Measurements from ENCODE around the gene PRSS23. TPM values are rescaled to one million over a fixed set of nuclear protein-coding genes. Genes with fewer than 3 reads are reported as not detected.

PRSS23 gene
- polyA plus RNA-seq, 1 donor from 2014 or later, result 3.6 TPM

- Histone ChIP-seq H3F3A (ENCODE audit: insufficient read depth, low read length, poor library complexity, severe bottlenecking) (no peaks in the 10 kb centered on the region), H3K36me3 (ENCODE audit: insufficient read depth, low read length) (no peaks in the 10 kb centered on the region), H3K27ac (ENCODE audit: low read length) (no peak overlapping the region), H3K9me3 (ENCODE audit: low read length) (no peaks in the 10 kb centered on the region), H4K20me1 (ENCODE audit: insufficient read depth) (no peaks in the 10 kb centered on the region), H3K4me2 (ENCODE audit: low read length) (no peak overlapping the region), H3K79me2 (replicated peaks; ENCODE audit: insufficient read depth, low read length) (no peaks in the 10 kb centered on the region), H3K27me3 (ENCODE audit: insufficient read depth, low read depth, low read length) (no peaks in the 10 kb centered on the region), H3K9me2 (ENCODE audit: insufficient read depth, low read length) (no peaks in the 10 kb centered on the region), H3K4me3 (ENCODE audit: low read length) (no peak overlapping the region), H3K9ac (ENCODE audit: low read length) (no peak overlapping the region), H2AFZ (ENCODE audit: low read depth, low read length) (no peak overlapping the region)
- TF ChIP-seq MXI1 (conservative IDR thresholded peaks at IDR 0.05; ENCODE audit: poor library complexity, severe bottlenecking) (no peak), REST (IDR thresholded peaks at IDR 0.05; ENCODE audit: borderline replicate concordance) (no peak), POLR2AphosphoS5 (IDR thresholded peaks at IDR 0.05) (no peak), SMC3 (conservative IDR thresholded peaks at IDR 0.05; ENCODE audit: poor library complexity) (no peak), EP300 (conservative IDR thresholded peaks at IDR 0.05; ENCODE audit: poor library complexity, severe bottlenecking) (no peak), EZH2 (IDR thresholded peaks at IDR 0.05; ENCODE audit: borderline replicate concordance, insufficient read depth, low read length, poor library complexity, severe bottlenecking) (no peak), RAD21 (conservative IDR thresholded peaks at IDR 0.05) (no peak), TAF1 (IDR thresholded peaks at IDR 0.05; ENCODE audit: low read depth) (no peak), CTCF (IDR thresholded peaks at IDR 0.05; ENCODE audit: poor library complexity, severe bottlenecking) (no peak)
Measured at GRCh38 chr11:86772999-86773398, 27.3 kb upstream of the PRSS23 start.

- no peak overlapping the region for H3K4me3 ChIP-seq (ENCODE audit: low read length)
- no peak overlapping the region for H3K9ac ChIP-seq (ENCODE audit: low read length)
- H2AFZ ChIP-seq (ENCODE audit: low read depth, low read length), result no peak overlapping the region
- H3K36me3 ChIP-seq (ENCODE audit: insufficient read depth, low read length), result no peaks in the 10 kb centered on the region
- no peaks in the 10 kb centered on the region for H3K27me3 ChIP-seq (ENCODE audit: insufficient read depth, low read depth, low read length)
- no peaks in the 10 kb centered on the region for H3F3A ChIP-seq (ENCODE audit: insufficient read depth, low read length, poor library complexity, severe bottlenecking)
- no peaks in the 10 kb centered on the region for H3K9me2 ChIP-seq (ENCODE audit: insufficient read depth, low read length)
- TF ChIP-seq POLR2AphosphoS5 (IDR thresholded peaks at IDR 0.05) (no peak), RAD21 (conservative IDR thresholded peaks at IDR 0.05) (no peak), CTCF (IDR thresholded peaks at IDR 0.05; ENCODE audit: poor library complexity, severe bottlenecking) (no peak), TAF1 (IDR thresholded peaks at IDR 0.05; ENCODE audit: low read depth) (no peak), EZH2 (IDR thresholded peaks at IDR 0.05; ENCODE audit: borderline replicate concordance, insufficient read depth, low read length, poor library complexity, severe bottlenecking) (no peak), EP300 (conservative IDR thresholded peaks at IDR 0.05; ENCODE audit: poor library complexity, severe bottlenecking) (no peak), SMC3 (conservative IDR thresholded peaks at IDR 0.05; ENCODE audit: poor library complexity) (no peak), MXI1 (conservative IDR thresholded peaks at IDR 0.05; ENCODE audit: poor library complexity, severe bottlenecking) (no peak), REST (IDR thresholded peaks at IDR 0.05; ENCODE audit: borderline replicate concordance) (no peak)
- H3K4me2 ChIP-seq (ENCODE audit: low read length), result no peak overlapping the region
- H3K9me3 ChIP-seq (ENCODE audit: low read length), result no peaks in the 10 kb centered on the region
- no peaks in the 10 kb centered on the region for H3K79me2 ChIP-seq (replicated peaks; ENCODE audit: insufficient read depth, low read length)
- no peaks in the 10 kb centered on the region for H4K20me1 ChIP-seq (ENCODE audit: insufficient read depth)
- H3K27ac ChIP-seq (ENCODE audit: low read length), result no peak overlapping the region
Measured at GRCh38 chr11:86773513-86774252, 26.7 kb upstream of the PRSS23 start.

All from neural cell (in vitro differentiated cells).